ENCODE data around the gene PPM1A.

PPM1A gene

DNA sequence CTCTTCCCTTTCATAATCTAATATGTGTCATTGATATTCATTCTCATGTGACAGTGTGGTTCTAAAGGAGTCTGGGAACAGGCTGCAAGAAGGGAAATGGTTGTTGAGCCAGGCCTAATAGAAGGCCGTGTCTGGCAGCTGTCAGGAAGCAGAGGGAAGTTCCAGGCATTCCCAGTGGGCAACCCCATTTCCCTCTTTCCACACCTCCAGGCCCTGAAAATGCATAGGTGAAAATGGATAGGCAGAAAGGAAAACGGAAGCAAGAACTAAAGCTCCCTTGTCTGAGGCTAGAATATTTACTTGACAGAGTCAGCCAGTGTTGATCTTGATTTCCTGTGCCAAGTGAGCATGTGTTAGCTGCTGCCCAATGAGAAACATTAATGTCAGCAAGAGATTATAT, 97.7 kb downstream of the PPM1A start:
- TF ChIP-seq, protein P1, sequence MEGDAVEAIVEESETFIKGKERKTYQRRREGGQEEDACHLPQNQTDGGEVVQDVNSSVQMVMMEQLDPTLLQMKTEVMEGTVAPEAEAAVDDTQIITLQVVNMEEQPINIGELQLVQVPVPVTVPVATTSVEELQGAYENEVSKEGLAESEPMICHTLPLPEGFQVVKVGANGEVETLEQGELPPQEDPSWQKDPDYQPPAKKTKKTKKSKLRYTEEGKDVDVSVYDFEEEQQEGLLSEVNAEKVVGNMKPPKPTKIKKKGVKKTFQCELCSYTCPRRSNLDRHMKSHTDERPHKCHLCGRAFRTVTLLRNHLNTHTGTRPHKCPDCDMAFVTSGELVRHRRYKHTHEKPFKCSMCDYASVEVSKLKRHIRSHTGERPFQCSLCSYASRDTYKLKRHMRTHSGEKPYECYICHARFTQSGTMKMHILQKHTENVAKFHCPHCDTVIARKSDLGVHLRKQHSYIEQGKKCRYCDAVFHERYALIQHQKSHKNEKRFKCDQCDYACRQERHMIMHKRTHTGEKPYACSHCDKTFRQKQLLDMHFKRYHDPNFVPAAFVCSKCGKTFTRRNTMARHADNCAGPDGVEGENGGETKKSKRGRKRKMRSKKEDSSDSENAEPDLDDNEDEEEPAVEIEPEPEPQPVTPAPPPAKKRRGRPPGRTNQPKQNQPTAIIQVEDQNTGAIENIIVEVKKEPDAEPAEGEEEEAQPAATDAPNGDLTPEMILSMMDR (IDR thresholded peaks at IDR 0.05; ENCODE audit: low read depth, low read length), result no peak
- H3K4me3 ChIP-seq (ENCODE audit: low read depth, low read length), result no peak overlapping the region

- H3K4me3 ChIP-seq (ENCODE audit: low read depth, low read length), result no peak overlapping the region
- TF ChIP-seq, protein P1 (IDR thresholded peaks at IDR 0.05; ENCODE audit: low read depth, low read length), result no peak
These were observed 99.2 kb downstream of the PPM1A start for GRCh38 chr14:60348211-60348610.

Data from WI38 (cell line).